CD4-positive, alpha-beta T cell treated with Interleukin-2 at 100 ng/mL for 4 hours (primary cell): Measurements from ENCODE around the gene ABHD17B.

ENCODE experiments used
- DNase-seq: peaks from one replicate; pipeline ENCODE4 v3.0.0-alpha.2; 2020; ENCODE audit warnings: low spot score

The ABHD17B gene

GRCh38 chr9:71819115-71819739, 91.8 kb downstream of the ABHD17B start:
- DNase-seq = peak; percentile 62

DNA sequence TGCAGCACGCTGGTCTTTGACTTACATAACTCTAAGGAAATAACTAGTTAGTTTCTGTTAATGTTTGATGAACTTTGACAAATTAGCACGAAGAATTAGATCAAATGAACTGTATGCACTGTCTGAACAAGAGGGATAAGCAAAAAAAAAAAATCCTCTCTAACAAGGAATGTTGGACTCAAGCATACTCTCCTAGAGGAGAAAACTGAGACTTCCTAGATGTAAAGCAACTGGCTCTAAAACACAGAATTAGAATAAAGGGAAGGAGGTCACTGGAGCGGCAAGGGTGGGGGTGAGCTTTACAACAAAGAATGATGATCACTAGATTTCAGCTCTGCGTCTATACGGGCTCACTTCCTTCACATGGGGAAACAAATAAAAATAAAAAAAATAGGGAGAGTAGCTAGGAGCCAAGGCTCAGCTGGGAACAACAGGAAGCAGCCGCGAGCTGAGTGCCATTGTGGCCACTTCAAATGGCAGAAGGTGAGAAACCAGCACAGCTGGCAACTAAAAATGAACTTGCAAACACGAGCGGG, 94.0 kb downstream of the ABHD17B start:
- DNase-seq = no peak
